ENCODE measurements around the gene MAP6D1. TPM values are rescaled to one million over a fixed set of nuclear protein-coding genes. Genes with fewer than 3 reads are reported as not detected.

Gene MAP6D1
- total RNA-seq, 1 donor, result 2.2 TPM

- Histone ChIP-seq H3K27me3 (ENCODE audit: insufficient read depth, low read length) (no peaks in the 10 kb centered on the region), H3K9me3 (ENCODE audit: low read depth, low read length) (no peaks in the 10 kb centered on the region), H2AFZ (ENCODE audit: low read length) (no peak overlapping the region), H3K36me3 (ENCODE audit: insufficient read depth, low read length) (peaks cover 65% of the 10 kb centered on the region), H3K4me1 (ENCODE audit: insufficient read depth, low read length) (peaks cover 18% of the 10 kb centered on the region), H3K4me2 (ENCODE audit: insufficient read depth, low read length) (peak overlapping the region; percentile 64), H3K27ac (ENCODE audit: low read depth, low read length) (peak overlapping the region; percentile 37), H4K20me1 (ENCODE audit: insufficient read depth, low read length) (no peaks in the 10 kb centered on the region), H3K79me2 (ENCODE audit: insufficient read depth, low read length) (no peaks in the 10 kb centered on the region), H3K4me3 (ENCODE audit: insufficient read depth, low read length) (peak overlapping the region; percentile 3)
- TF ChIP-seq CTCF (IDR thresholded peaks at IDR 0.05; ENCODE audit: extremely low read depth, low read depth, low read length), result no peak
- peak; percentile 88 for DNase-seq (ENCODE audit: insufficient read length, low spot score, missing footprints)
Observed at GRCh38 chr3:183774631-183775030, 50.7 kb downstream of the MAP6D1 start.

- Histone ChIP-seq H3K4me2 (ENCODE audit: insufficient read depth, low read length) (no peak overlapping the region), H3K9me3 (ENCODE audit: low read depth, low read length) (no peaks in the 10 kb centered on the region), H2AFZ (ENCODE audit: low read length) (no peak overlapping the region), H3K27ac (ENCODE audit: low read depth, low read length) (no peak overlapping the region), H3K79me2 (ENCODE audit: insufficient read depth, low read length) (no peaks in the 10 kb centered on the region), H3K4me1 (ENCODE audit: insufficient read depth, low read length) (peaks cover 19% of the 10 kb centered on the region), H3K4me3 (ENCODE audit: insufficient read depth, low read length) (no peak overlapping the region), H3K27me3 (ENCODE audit: insufficient read depth, low read length) (no peaks in the 10 kb centered on the region), H3K36me3 (ENCODE audit: insufficient read depth, low read length) (peaks cover 36% of the 10 kb centered on the region), H4K20me1 (ENCODE audit: insufficient read depth, low read length) (peaks cover 7% of the 10 kb centered on the region)
- TF ChIP-seq CTCF (IDR thresholded peaks at IDR 0.05; ENCODE audit: extremely low read depth, low read depth, low read length), result no peak
- DNase-seq (ENCODE audit: insufficient read length, low spot score, missing footprints), result no peak
Observed at GRCh38 chr3:183769453-183769852, 55.9 kb downstream of the MAP6D1 start.

GRCh38 chr3:183768114-183768513, 57.3 kb downstream of the MAP6D1 start:
- Histone ChIP-seq H3K4me1 (ENCODE audit: insufficient read depth, low read length) (peaks cover 9% of the 10 kb centered on the region), H3K27me3 (ENCODE audit: insufficient read depth, low read length) (no peaks in the 10 kb centered on the region), H4K20me1 (ENCODE audit: insufficient read depth, low read length) (peaks cover 7% of the 10 kb centered on the region), H3K9me3 (ENCODE audit: low read depth, low read length) (no peaks in the 10 kb centered on the region), H3K4me2 (ENCODE audit: insufficient read depth, low read length) (no peak overlapping the region), H3K27ac (ENCODE audit: low read depth, low read length) (no peak overlapping the region), H2AFZ (ENCODE audit: low read length) (no peak overlapping the region), H3K79me2 (ENCODE audit: insufficient read depth, low read length) (no peaks in the 10 kb centered on the region), H3K4me3 (ENCODE audit: insufficient read depth, low read length) (no peak overlapping the region), H3K36me3 (ENCODE audit: insufficient read depth, low read length) (peaks cover 28% of the 10 kb centered on the region)
- no peak for TF ChIP-seq CTCF (IDR thresholded peaks at IDR 0.05; ENCODE audit: extremely low read depth, low read depth, low read length)
- no peak for DNase-seq (ENCODE audit: insufficient read length, low spot score, missing footprints)

GRCh38 chr3:183766745-183767606, 58.4 kb downstream of the MAP6D1 start:
- H3K4me1 ChIP-seq (ENCODE audit: insufficient read depth, low read length), result peaks cover 9% of the 10 kb centered on the region
- no peak overlapping the region for H3K27ac ChIP-seq (ENCODE audit: low read depth, low read length)
- no peak overlapping the region for H2AFZ ChIP-seq (ENCODE audit: low read length)
- H3K36me3 ChIP-seq (ENCODE audit: insufficient read depth, low read length), result peaks cover 27% of the 10 kb centered on the region
- no peaks in the 10 kb centered on the region for H3K9me3 ChIP-seq (ENCODE audit: low read depth, low read length)
- no peak overlapping the region for H3K4me2 ChIP-seq (ENCODE audit: insufficient read depth, low read length)
- no peaks in the 10 kb centered on the region for H3K27me3 ChIP-seq (ENCODE audit: insufficient read depth, low read length)
- H3K79me2 ChIP-seq (ENCODE audit: insufficient read depth, low read length), result no peaks in the 10 kb centered on the region
- TF ChIP-seq CTCF (IDR thresholded peaks at IDR 0.05; ENCODE audit: extremely low read depth, low read depth, low read length), result peak; percentile 82
- peak; percentile 78 for DNase-seq (ENCODE audit: insufficient read length, low spot score, missing footprints)
- H4K20me1 ChIP-seq (ENCODE audit: insufficient read depth, low read length), result peaks cover 7% of the 10 kb centered on the region
- H3K4me3 ChIP-seq (ENCODE audit: insufficient read depth, low read length), result no peak overlapping the region

Measured in osteoblast (primary cell).